Cardiac ventricle fibroblast (primary cell): ENCODE measurements around the gene PEX12. TPM values are rescaled to one million over a fixed set of nuclear protein-coding genes. Genes with fewer than 3 reads are reported as not detected.

Source experiments
- total RNA-seq: library from RNA; depleted of rRNA; stranded (reverse); fragments of >200 nt; gene quantifications from 2 replicates; pipeline ENCODE4 v1.2.3, GENCODE V29; 2015

The PEX12 gene
- 7.6 TPM in 2 replicates for total RNA-seq

DNA sequence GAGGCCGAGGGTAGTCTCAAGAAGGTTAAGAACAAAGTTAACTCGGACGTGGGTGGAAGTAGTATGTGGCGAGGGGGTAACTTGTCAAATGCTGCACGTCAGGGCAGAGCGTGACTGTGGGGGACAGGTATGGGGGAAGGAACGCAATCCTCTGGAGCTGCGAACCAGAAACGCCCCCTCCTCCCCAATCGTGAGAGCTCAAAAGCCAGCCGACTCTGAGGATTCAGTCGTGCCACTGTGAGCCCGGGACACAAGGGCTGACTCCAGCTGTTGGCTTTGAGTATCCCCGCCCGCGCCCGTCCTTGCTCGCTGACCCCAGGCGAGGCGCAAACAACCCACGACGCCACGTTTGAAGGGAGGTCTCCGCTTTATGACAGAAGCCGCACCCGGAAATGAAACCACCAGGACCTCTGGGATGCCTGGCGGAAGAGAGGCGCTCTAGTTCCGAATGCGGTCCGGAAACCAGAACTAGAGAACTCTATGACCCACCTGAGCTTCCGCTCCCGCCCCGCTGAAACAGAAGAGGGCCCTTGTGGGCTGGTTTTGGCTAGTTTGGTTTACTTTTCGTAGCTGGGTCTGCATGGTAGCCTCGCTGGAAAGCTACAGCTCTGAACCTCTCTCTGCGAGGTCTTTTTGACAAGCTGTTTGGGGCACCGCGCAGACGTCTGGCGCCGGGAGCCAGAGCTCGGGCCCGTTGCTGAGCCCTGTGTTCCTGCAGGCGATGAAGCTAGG is at the start of gene PEX12:
Gene PEX12 (minus strand): TSS at position 375 of the 732 bp plus-strand sequence. CDS start 550 bp downstream, outside the sequence.

DNA sequence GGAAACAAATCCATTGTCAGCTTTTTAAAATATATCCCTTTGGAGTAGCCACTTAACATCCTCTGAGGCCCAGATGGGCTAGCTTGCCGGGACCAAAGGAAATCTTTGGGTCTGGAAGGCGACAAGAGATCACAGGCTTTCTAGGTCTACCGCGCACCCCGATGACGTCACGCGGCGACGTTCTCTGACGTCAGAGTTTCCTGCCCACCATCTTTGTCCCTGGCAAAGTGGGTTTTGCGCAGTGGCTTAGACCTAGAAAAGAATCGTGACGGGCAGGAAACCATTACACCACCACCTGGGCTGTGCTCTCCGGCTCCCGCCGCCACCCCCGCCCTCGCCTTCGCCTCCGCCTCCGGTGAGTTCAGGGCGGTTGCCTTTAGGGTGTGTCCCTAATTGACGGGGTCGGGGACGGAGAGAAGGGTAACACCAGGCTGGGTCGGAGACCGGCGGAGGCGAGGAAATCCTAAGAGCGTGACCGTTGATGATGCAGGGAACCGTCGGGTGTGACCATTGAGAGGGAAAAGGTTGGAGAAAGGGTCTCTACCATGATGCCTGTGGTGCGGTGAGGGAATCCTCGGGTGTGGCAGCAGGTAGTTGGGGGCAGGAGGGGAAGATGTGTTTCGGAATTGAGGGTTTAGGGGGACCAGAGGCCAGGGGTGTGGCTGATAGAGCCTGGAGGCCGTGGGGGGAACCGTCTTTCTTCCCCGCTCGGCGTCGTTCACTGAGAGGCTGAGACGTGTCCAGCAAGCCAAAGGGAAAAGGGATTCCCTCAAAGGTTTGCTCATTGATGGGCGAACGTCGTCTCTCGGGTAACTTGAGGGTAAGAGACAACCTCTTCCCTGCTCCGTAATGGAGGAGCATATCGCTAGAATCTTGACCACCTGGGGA is 8.9 kb upstream of the PEX12 start, which contains the start of gene AP2B1:
Gene AP2B1 (plus strand): TSS at position 249 of the 888 bp plus-strand sequence. CDS start 6,709 bp downstream, outside the sequence.

DNA sequence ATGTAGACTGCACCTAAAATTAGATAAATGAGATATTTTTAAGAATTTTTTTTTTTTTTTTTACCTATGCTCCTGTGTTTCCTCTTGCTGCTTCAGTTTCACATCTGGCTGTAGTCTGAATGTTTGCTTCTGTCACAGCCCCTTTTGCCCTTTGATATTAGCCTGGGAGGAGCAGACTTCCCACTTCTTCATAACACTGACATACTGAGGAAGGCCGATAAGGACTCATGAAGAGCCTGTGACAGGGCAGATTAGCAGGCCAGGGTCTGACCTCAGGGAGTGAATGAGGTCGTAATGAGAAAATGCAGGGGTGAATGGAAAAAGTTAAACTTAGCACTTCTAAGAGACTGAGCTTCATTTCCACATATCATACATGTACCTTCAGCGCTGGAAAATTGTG is 17.7 kb downstream of the PEX12 start, which contains the start of gene SLFN14:
Gene SLFN14 (minus strand): TSS at position 117 of the 400 bp plus-strand sequence. CDS start 2,757 bp downstream, outside the sequence.

DNA sequence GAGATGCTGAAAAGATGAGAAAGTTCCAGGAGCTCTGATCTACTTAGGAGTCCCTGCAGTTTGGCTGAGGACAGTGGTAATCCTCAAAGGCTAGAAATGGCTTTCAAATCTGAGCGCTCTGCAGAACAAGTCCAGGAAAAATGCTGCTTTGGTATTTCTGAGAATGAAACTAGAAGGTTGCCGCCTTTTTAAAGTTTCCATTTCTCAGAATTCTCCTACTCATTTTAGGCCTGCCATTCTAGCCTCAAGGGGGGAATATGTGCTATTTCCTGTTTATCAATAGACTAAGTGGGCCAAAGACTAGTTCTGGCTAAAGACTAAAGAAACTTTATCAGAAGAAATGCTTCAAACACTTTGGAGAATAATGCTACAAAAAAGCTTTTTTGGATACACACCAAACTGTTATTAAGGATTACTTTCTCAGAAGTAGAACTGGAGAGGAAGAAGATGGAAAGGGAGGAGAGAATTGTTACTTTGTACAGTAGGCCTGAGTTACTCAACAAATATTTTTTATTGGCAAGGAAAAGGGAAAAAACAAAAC is 40.7 kb downstream of the PEX12 start, which contains the start of gene SLFN12L:
Gene SLFN12L (minus strand): TSS at position 78 of the 541 bp plus-strand sequence. CDS start 15,314 bp downstream, outside the sequence.

Other genes with a start within 250 kb of the PEX12 start
- gene SLFN11, start 204.9 kb downstream of the PEX12 start, total RNA-seq: 40.2 and 46.7 TPM in 2 replicates
- gene SLFN12, start 146.1 kb downstream of the PEX12 start, total RNA-seq: 14.7 and 20.2 TPM in 2 replicates
- 2.0 and 2.4 TPM in 2 replicates for gene SLFN13, start 129.8 kb downstream of the PEX12 start, total RNA-seq
- 0.05 and 0.37 TPM in 2 replicates for gene SLFN12L, start 40.9 kb downstream of the PEX12 start, total RNA-seq
- gene SLFN14, start 17.8 kb downstream of the PEX12 start, total RNA-seq: not detected in 2 replicates
- gene AP2B1, start 8.8 kb upstream of the PEX12 start, total RNA-seq: 80.6 and 81.1 TPM in 2 replicates
- gene RASL10B, start 153.1 kb upstream of the PEX12 start, total RNA-seq: 2.4 and 2.6 TPM in 2 replicates
- 0.44 TPM in 1 of 2 replicates, not detected in the other for gene GAS2L2, start 174.7 kb upstream of the PEX12 start, total RNA-seq
- not detected in 2 replicates for gene C17orf50, start 182.3 kb upstream of the PEX12 start, total RNA-seq
- 0.68 and 1.7 TPM in 2 replicates for gene MMP28, start 217.1 kb upstream of the PEX12 start, total RNA-seq
- 26.6 and 28.9 TPM in 2 replicates for gene TAF15, start 230.9 kb upstream of the PEX12 start, total RNA-seq